Effector memory CD4-positive, alpha-beta T cell (primary cell): Measurements from ENCODE around the gene AADACL4.
"Not testable (repeated sequence)": the region's sequence is repeated elsewhere in the genome, so short reads cannot be mapped to it uniquely, and the experiment has no call there.

Experiments
- DNase-seq, 3 donors: peaks; one replicate each; pipeline ENCODE4 v3.0.0-alpha.2; 2020
- H3K27ac ChIP-seq: 2 replicates; pipeline ENCODE4 v1.7.0; 2013; ENCODE audit warnings: mild to moderate bottlenecking, low read length, moderate library complexity; ENCODE audit not compliant: insufficient read depth, poor library complexity, severe bottlenecking
- H3K27me3 ChIP-seq: replicated peaks from 2 replicates; pipeline ENCODE4 v1.7.0; 2013; ENCODE audit warnings: mild to moderate bottlenecking, low read length; ENCODE audit not compliant: insufficient read depth, control insufficient read depth, poor library complexity, severe bottlenecking
- H3K36me3 ChIP-seq: 2 replicates; pipeline ENCODE4 v1.7.0; 2013; ENCODE audit warnings: mild to moderate bottlenecking, low read length, moderate library complexity; ENCODE audit not compliant: control insufficient read depth, insufficient read depth
- H3K4me1 ChIP-seq: 2 replicates; pipeline ENCODE4 v1.7.0; 2013; ENCODE audit warnings: low read length, mild to moderate bottlenecking; ENCODE audit not compliant: control insufficient read depth, insufficient read depth, poor library complexity, severe bottlenecking
- H3K4me3 ChIP-seq: 2 replicates; pipeline ENCODE4 v1.7.0; 2013; ENCODE audit warnings: low read length, low read depth, mild to moderate bottlenecking; ENCODE audit not compliant: insufficient read depth, poor library complexity, severe bottlenecking
- H3K9me3 ChIP-seq: 2 replicates; pipeline ENCODE4 v1.7.0; 2013; ENCODE audit warnings: mild to moderate bottlenecking, low read length, moderate library complexity; ENCODE audit not compliant: control insufficient read depth

The AADACL4 gene

GRCh38 chr1:12656575-12656974 lies 12.7 kb downstream of the AADACL4 start:
- no peaks in the 10 kb centered on the region for H3K27me3 ChIP-seq
- no peak overlapping the region for H3K27ac ChIP-seq
- no peaks in the 10 kb centered on the region for H3K36me3 ChIP-seq
- H3K4me1 ChIP-seq = no peaks in the 10 kb centered on the region
- no peaks in the 10 kb centered on the region for H3K9me3 ChIP-seq
- no peak overlapping the region for H3K4me3 ChIP-seq
- no peak for DNase-seq

DNA sequence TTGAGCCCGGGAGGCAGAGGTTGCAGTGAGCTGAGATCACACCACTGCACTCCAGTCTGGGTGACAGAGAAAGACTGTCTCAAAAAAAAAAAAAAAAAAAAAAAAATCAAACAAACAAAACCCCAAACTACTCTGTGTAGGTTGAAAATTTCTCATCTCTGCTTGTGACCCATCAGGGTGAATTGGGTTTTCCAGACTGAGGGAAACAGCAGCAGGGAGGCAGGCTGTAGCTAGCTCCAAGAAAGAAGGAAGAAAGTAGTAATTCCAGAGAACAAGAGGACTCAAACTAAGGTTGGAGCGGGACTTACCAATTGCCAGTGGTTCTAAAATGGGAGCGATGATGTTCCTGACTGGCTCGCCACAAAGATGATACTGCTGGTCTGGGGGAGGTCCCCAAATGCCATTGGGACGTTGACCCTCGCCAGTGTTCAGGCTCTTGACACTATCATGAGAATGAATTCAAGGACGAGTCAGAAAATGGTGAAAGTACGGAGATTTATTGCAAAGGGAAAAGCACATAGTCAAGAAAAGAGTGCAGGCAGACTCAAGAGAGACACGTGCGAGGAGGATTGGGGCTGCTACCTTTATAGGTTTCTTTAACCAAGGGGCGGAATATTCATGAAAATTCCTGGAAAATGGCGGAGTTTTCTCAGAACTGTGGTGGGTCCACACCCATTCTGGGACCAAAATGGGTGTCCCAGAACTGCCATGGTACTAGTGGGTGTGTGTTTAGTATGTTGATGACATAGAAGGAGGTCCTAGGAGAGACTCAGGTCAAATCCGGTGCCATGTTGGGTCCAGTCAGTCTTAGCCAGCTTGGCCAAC lies 13.4 kb downstream of the AADACL4 start:
- no peak overlapping the region for H3K4me3 ChIP-seq
- no peak for DNase-seq

DNA sequence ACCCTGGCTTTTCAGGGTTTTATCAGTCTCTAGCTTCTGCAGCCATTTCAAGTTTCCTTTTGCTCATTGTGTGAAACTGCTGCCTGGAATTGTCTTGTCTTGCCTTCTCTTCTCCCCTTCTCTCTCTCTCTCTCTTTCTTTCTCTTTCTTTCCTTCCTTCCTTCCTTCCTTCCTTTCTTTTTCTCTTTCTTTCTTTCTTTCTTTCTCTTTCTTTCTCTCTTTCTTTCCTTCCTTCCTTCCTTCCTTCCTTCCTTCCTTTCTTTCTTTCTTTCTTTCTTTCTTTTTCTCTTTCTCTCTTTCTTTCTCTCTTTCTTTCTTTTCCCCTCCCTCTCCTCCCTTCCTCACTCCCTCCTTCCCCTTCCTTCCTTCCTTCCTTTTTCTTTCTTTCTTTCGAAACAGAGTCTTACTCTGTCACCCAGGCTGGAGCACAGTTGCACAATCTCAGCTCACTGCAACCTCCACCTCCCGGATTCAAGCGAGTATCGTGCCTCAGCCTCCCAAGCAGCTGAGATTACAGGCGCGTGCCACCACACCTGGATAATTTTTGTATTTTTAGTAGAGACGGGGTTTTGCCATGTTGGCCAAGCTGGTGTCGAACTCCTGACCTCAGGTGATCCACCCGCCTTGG lies 14.1 kb downstream of the AADACL4 start:
- not testable (repeated sequence) for H3K4me3 ChIP-seq, H3K27ac ChIP-seq, H3K9me3 ChIP-seq, H3K36me3 ChIP-seq, DNase-seq, H3K27me3 ChIP-seq, H3K4me1 ChIP-seq

More for the DNA sequence above, 13.4 kb downstream of the AADACL4 start:
- Histone ChIP-seq H3K27ac (no peak overlapping the region), H3K27me3 (no peaks in the 10 kb centered on the region), H3K36me3 (no peaks in the 10 kb centered on the region), H3K9me3 (no peaks in the 10 kb centered on the region), H3K4me1 (no peaks in the 10 kb centered on the region)

DNA sequence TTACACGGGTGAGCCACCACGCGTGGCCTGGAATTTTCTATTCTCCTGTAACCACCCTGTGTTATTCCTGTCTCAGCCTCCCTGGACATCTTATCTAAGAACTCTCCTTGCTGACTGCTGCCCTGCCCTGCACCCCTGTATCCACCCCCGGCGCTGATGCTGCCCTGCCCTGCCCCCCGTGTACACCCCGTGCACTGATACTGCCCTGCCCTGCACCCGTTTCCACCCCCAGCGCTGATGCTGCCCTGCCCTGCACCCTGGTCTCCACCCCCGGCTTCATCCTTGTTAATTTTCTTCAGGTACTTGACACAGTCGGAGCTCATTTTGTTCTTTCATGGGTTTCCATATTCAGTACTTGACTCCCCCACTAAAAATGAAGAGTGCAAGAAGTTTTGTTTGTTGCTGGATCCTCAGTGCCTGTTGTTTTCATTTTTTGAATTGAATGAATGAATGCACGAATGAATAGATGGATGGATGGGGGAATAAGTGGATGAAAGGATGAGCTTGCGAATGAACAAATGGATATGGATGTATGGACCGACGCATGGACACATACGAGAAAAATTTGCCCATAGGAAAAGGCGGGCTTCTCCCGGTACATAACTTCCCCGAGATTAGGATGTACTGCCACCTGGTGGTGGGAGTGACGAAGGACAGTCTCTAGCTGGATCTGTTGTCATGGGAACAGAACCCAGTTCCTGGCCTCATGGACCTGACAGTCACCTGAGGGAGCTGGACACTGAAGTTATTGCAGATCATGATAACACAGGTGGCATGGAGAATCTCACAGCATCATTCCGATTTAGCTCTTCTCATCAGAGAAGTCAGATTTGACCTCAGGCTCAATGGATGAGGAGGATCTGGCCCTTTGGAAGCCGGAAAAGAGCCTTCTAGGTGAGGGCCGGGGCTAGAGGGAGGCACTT lies 14.9 kb downstream of the AADACL4 start:
- DNase-seq = peak; percentile 34 to 67 (median 51)
- H3K27ac ChIP-seq = no peak overlapping the region
- no peaks in the 10 kb centered on the region for H3K9me3 ChIP-seq
- H3K27me3 ChIP-seq = no peaks in the 10 kb centered on the region
- H3K36me3 ChIP-seq = no peaks in the 10 kb centered on the region
- H3K4me3 ChIP-seq = no peak overlapping the region
- no peaks in the 10 kb centered on the region for H3K4me1 ChIP-seq

DNA sequence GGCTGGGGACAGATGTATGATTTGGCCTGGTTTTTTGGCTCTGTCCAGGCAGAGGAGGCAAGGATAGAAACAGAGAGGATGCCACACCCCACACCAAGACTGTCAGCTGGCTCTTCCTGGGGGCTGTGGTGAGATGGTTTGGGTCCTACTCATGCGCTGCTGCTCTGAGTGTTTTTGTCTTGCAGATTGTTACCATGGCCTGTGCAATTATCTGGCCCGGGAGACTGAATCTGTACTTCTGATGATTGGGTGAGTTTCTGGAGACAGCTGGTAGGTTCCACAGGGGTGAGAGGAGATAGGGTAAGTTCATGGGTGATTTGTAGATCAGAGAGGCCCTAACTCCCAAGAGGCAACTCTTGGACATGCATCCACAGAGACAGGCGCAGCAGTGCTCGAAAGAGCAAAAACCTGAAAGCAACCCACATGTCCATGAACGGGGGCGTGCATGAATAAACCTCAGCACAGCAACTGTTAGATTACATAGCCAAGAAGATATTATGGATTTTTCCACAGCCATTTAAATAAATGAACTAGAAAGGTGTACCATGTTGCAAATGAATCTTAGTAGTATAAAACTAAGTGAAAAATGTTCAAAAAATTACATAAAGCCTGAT lies 17.8 kb downstream of the AADACL4 start:
- DNase-seq = no peak
- H3K27ac ChIP-seq = no peak overlapping the region
- H3K4me1 ChIP-seq = no peaks in the 10 kb centered on the region
- H3K9me3 ChIP-seq = no peaks in the 10 kb centered on the region
- H3K4me3 ChIP-seq = no peak overlapping the region
- H3K27me3 ChIP-seq = no peaks in the 10 kb centered on the region
- H3K36me3 ChIP-seq = no peaks in the 10 kb centered on the region

- Histone ChIP-seq H3K36me3 (no peaks in the 10 kb centered on the region), H3K4me3 (no peak overlapping the region), H3K27ac (no peak overlapping the region), H3K4me1 (no peaks in the 10 kb centered on the region), H3K27me3 (no peaks in the 10 kb centered on the region), H3K9me3 (no peaks in the 10 kb centered on the region)
- no peak for DNase-seq
Measured at GRCh38 chr1:12662556-12662955, 18.7 kb downstream of the AADACL4 start.

DNA sequence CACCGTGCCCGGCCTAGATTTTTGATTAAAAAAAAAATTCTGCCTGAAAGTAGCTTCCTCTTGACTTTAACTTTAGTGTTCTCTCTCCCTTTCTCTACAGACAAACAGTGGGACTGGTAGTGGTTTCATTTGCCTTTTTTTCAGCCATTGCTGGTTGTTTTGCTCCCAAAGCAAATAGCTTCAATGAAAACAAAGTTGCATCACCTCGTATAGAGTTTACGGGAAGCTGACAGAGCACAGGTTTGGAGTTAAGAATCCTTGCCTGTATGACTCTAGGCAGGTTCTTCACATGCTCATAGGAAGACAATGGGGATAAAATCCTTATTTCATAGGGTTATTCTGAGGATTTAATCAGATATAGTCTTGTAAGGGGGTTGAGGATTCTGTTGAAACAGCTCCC lies 21.6 kb downstream of the AADACL4 start:
- no peaks in the 10 kb centered on the region for H3K4me1 ChIP-seq

DNA sequence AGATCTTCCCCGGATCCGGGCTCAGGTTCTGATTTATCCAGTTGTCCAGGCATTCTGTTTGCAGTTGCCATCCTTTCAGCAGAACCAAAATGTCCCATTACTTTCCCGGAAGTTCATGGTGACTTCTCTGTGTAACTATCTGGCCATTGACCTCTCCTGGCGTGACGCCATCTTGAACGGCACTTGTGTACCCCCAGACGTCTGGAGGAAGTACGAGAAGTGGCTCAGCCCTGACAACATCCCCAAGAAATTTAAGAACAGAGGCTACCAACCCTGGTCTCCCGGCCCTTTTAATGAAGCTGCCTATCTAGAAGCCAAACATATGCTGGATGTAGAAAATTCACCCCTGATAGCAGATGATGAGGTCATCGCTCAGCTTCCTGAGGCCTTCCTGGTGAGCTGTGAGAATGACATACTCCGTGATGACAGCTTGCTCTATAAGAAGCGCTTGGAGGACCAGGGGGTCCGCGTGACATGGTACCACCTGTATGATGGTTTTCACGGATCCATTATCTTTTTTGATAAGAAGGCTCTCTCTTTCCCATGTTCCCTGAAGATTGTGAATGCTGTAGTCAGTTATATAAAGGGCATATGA lies 22.4 kb downstream of the AADACL4 start:
- no peaks in the 10 kb centered on the region for H3K4me1 ChIP-seq
- no peaks in the 10 kb centered on the region for H3K9me3 ChIP-seq
- DNase-seq = no peak
- H3K4me3 ChIP-seq = no peak overlapping the region
- H3K36me3 ChIP-seq = no peaks in the 10 kb centered on the region
- no peaks in the 10 kb centered on the region for H3K27me3 ChIP-seq
- H3K27ac ChIP-seq = no peak overlapping the region

More for the DNA sequence above, 21.6 kb downstream of the AADACL4 start:
- H3K4me3 ChIP-seq = no peak overlapping the region
- no peak for DNase-seq
- no peaks in the 10 kb centered on the region for H3K27me3 ChIP-seq
- H3K27ac ChIP-seq = no peak overlapping the region
- H3K36me3 ChIP-seq = no peaks in the 10 kb centered on the region
- no peaks in the 10 kb centered on the region for H3K9me3 ChIP-seq

DNA sequence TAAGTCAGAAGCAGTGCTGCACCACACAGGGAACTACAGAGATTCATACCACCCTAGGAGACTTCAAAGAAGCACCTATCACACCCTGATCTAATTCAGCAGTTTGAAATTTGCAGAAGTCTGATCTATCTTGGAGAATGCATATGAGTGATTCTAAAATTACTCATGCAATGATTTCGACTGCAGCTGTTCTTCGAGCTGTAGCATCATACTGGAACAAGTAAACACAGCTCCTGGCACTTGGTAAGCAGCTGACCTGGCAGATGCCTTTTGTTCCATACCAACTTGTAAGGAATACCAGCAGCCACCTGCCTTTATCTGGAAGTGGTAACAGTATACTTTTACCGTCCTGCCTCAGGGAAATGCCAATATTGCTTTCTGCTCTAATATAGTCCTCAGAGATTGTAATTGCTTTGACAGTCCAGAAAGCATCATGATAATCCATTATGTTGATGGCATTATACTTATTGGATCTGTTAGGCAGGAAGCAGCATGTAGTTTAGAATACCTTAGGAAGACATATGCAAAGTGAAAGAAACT lies 25.7 kb downstream of the AADACL4 start:
- Histone ChIP-seq H3K4me3 (no peak overlapping the region), H3K36me3 (no peaks in the 10 kb centered on the region), H3K27ac (no peak overlapping the region), H3K9me3 (no peaks in the 10 kb centered on the region), H3K4me1 (no peaks in the 10 kb centered on the region), H3K27me3 (no peaks in the 10 kb centered on the region)
- no peak for DNase-seq
